Measurements from ENCODE around the gene EPN2. TPM values are rescaled to one million over a fixed set of nuclear protein-coding genes. Genes with fewer than 3 reads are reported as not detected.

Gene EPN2
- total RNA-seq, 1 experiment from 2014 or later, result 73.1 TPM

DNA sequence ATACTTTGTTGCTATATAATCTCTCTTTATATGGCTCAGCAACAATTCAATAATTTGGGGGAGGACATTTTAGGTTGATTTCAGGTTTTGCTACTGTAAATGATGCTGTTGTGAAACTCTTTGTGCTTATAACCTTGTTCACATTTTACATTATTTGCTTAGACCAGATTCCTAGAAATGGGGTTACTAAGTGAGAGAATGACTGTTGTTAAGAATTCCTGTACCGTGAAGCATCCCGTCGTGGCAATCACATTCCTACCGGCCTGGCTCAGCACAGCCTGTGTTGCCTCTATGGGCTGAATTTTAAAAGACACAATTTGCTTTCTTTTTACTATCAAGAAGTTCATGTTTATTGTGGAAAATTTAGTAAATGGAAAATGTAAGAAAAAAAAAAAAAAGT is 94.0 kb downstream of the EPN2 start:
- ChIA-PET POLR2A (no interaction called here), CTCF (no interaction called here), RAD21 (ENCODE audit: low non-redundant PET in 1 of 2, low total read pairs in 2 of 2, uncharacterized antibody in 2 of 2, unreplicated experiment in 2 of 2) (no interaction called here)
- Histone ChIP-seq H4K20me1 (ENCODE audit: insufficient read depth) (no peaks in the 10 kb centered on the region), H3K9me2 (ENCODE audit: insufficient read depth) (no peaks in the 10 kb centered on the region), H2AFZ (ENCODE audit: low read depth, low read length, poor library complexity, severe bottlenecking) (no peak overlapping the region), H3K9me3 (ENCODE audit: control insufficient read depth in 1 of 2, insufficient read depth in 1 of 2, low read depth in 1 of 2, low read length in 2 of 2) (no peaks in the 10 kb centered on the region), H3K9ac (ENCODE audit: low read length) (no peak overlapping the region), H3K36me3 (ENCODE audit: control insufficient read depth in 1 of 2, insufficient read depth in 2 of 2, low read length in 2 of 2) (peaks cover 4 to 22% of the 10 kb centered on the region in 2 experiments; a peak in 2 of 4 replicates), H3K4me2 (ENCODE audit: low read length) (no peak overlapping the region), H3K27me3 (ENCODE audit: insufficient read depth, low read length) (no peaks in the 10 kb centered on the region), H3K4me1 (ENCODE audit: control insufficient read depth in 1 of 2, insufficient read depth in 2 of 2, low read length in 2 of 2) (peaks cover 18 to 22% of the 10 kb centered on the region in 2 experiments), H3K27ac (ENCODE audit: low read depth, low read length) (no peak overlapping the region), H3K79me2 (ENCODE audit: insufficient read depth, low read length) (no peaks in the 10 kb centered on the region), H3K4me3 (replicated peaks in 1 of 2; ENCODE audit: low read depth in 1 of 2, low read length in 2 of 2) (no peak overlapping the region)
- DNase-seq (ENCODE audit: low read depth, low spot score) (no peak), ATAC-seq (no peak)
- no peak for TF ChIP-seq POLR2AphosphoS5 (IDR thresholded peaks at IDR 0.05; ENCODE audit: low read depth, low read length)
- TF ChIP-seq FOSL1 (IDR thresholded peaks at IDR 0.05; ENCODE audit: low read depth), result no peak
- TF ChIP-seq TCF7L2 (IDR thresholded peaks at IDR 0.05; ENCODE audit: borderline replicate concordance, extremely low read depth, insufficient read depth, insufficient read length), result no peak
- no peak for TF ChIP-seq ZFX (IDR thresholded peaks at IDR 0.05)
- no peak for TF ChIP-seq SIN3A (IDR thresholded peaks at IDR 0.05; ENCODE audit: low read depth)
- no peak for TF ChIP-seq ZBTB33 (IDR thresholded peaks at IDR 0.05; ENCODE audit: extremely low read depth, insufficient replicate concordance, low read length)
- no peak for TF ChIP-seq EGR1 (IDR thresholded peaks at IDR 0.05; ENCODE audit: low read depth)
- TF ChIP-seq CBX3 (IDR thresholded peaks at IDR 0.05; ENCODE audit: low read depth), result no peak
- no peak for TF ChIP-seq REST (IDR thresholded peaks at IDR 0.05; ENCODE audit: low read depth)
- TF ChIP-seq RAD21 (IDR thresholded peaks at IDR 0.05; ENCODE audit: low read depth), result no peak
- intact Hi-C loops (cut with micrococcal nuclease), result no loop called here
- BruUV-seq (replicated peaks), result no TSS peak
